ENCODE data around the gene HSPB6. TPM values are rescaled to one million over a fixed set of nuclear protein-coding genes. Genes with fewer than 3 reads are reported as not detected.

The HSPB6 gene
- total and polyA plus RNA-seq, 2 experiments from 2014 or later: 14.1 to 220 TPM

- 69 to 71% methylated on average over 12 of the region's 12 CpGs for WGBS, 2 experiments (ENCODE audit: low coverage in 1 of 2, low lambda C conversion rate in 2 of 2, missing lambda C conversion rate in 2 of 2)
- Histone ChIP-seq H3K9me2 (ENCODE audit: insufficient read depth) (no peaks in the 10 kb centered on the region), H3F3A (ENCODE audit: insufficient read depth) (no peaks in the 10 kb centered on the region; the same call in 1 of the 2 replicates), H3K4me1 (ENCODE audit: insufficient read depth) (no peaks in the 10 kb centered on the region), H4K20me1 (ENCODE audit: insufficient read depth) (no peaks in the 10 kb centered on the region), H3K4me2 (ENCODE audit: unreplicated experiment) (no peak overlapping the region), H3K27ac (no peak overlapping the region), H2AFZ (no peak overlapping the region), H3K9me3 (ENCODE audit: low read depth) (no peaks in the 10 kb centered on the region), H3K36me3 (ENCODE audit: low read depth) (no peaks in the 10 kb centered on the region), H3K79me2 (ENCODE audit: insufficient read depth) (peaks cover 18% of the 10 kb centered on the region), H3K9ac (no peak overlapping the region), H3K27me3 (replicated peaks; ENCODE audit: insufficient read depth) (no peaks in the 10 kb centered on the region), H3K4me3 (no peak overlapping the region)
- DNase-seq: no peak
- in situ Hi-C loops (cut with MboI): no loop called here
- TF ChIP-seq EZH2 (IDR thresholded peaks at IDR 0.05; ENCODE audit: insufficient read depth, poor library complexity, severe bottlenecking) (no peak), EZH2phosphoT487 (IDR thresholded peaks at IDR 0.05; ENCODE audit: insufficient read depth, low read depth) (no peak)
Observed at GRCh38 chr19:35713904-35714495, 42.8 kb downstream of the HSPB6 start.

GRCh38 chr19:35713506-35713850 lies 43.4 kb downstream of the HSPB6 start:
- in situ Hi-C loops (cut with MboI): no loop called here
- H3K79me2 ChIP-seq (ENCODE audit: insufficient read depth): peaks cover 12% of the 10 kb centered on the region

GRCh38 chr19:35712567-35713505 lies 44.0 kb downstream of the HSPB6 start:
- 0 out of 2 replicates have a peak, but pooled peaks cover 9% of the 10 kb centered on the region for H3K79me2 ChIP-seq (ENCODE audit: insufficient read depth)
- in situ Hi-C loops (cut with MboI): no loop called here
- 66 to 69% methylated on average over 11 of the region's 11 CpGs for whole genome bisulfite sequencing, 2 experiments (ENCODE audit: low coverage in 1 of 2, low lambda C conversion rate in 2 of 2, missing lambda C conversion rate in 2 of 2)

More at GRCh38 chr19:35713506-35713850, 43.4 kb downstream of the HSPB6 start:
- H3K4me3 ChIP-seq: no peak overlapping the region
- H3F3A ChIP-seq (ENCODE audit: insufficient read depth): no peaks in the 10 kb centered on the region; the same call in 1 of the 2 replicates
- H3K9me2 ChIP-seq (ENCODE audit: insufficient read depth): no peaks in the 10 kb centered on the region
- WGBS, 2 experiments (ENCODE audit: low coverage in 1 of 2, low lambda C conversion rate in 2 of 2, missing lambda C conversion rate in 2 of 2): 39 to 41% methylated on average over 2 of the region's 2 CpGs
- DNase-seq: no peak
- no peak overlapping the region for H3K27ac ChIP-seq
- no peaks in the 10 kb centered on the region for H3K4me1 ChIP-seq (ENCODE audit: insufficient read depth)
- H4K20me1 ChIP-seq (ENCODE audit: insufficient read depth): no peaks in the 10 kb centered on the region
- no peak overlapping the region for H2AFZ ChIP-seq
- H3K36me3 ChIP-seq (ENCODE audit: low read depth): no peaks in the 10 kb centered on the region
- no peak for TF ChIP-seq EZH2phosphoT487 (IDR thresholded peaks at IDR 0.05; ENCODE audit: insufficient read depth, low read depth)
- TF ChIP-seq EZH2 (IDR thresholded peaks at IDR 0.05; ENCODE audit: insufficient read depth, poor library complexity, severe bottlenecking): no peak
- H3K4me2 ChIP-seq (ENCODE audit: unreplicated experiment): no peak overlapping the region
- no peaks in the 10 kb centered on the region for H3K9me3 ChIP-seq (ENCODE audit: low read depth)
- no peak overlapping the region for H3K9ac ChIP-seq
- H3K27me3 ChIP-seq (replicated peaks; ENCODE audit: insufficient read depth): no peaks in the 10 kb centered on the region; the same call in 1 of the 2 replicates

DNA sequence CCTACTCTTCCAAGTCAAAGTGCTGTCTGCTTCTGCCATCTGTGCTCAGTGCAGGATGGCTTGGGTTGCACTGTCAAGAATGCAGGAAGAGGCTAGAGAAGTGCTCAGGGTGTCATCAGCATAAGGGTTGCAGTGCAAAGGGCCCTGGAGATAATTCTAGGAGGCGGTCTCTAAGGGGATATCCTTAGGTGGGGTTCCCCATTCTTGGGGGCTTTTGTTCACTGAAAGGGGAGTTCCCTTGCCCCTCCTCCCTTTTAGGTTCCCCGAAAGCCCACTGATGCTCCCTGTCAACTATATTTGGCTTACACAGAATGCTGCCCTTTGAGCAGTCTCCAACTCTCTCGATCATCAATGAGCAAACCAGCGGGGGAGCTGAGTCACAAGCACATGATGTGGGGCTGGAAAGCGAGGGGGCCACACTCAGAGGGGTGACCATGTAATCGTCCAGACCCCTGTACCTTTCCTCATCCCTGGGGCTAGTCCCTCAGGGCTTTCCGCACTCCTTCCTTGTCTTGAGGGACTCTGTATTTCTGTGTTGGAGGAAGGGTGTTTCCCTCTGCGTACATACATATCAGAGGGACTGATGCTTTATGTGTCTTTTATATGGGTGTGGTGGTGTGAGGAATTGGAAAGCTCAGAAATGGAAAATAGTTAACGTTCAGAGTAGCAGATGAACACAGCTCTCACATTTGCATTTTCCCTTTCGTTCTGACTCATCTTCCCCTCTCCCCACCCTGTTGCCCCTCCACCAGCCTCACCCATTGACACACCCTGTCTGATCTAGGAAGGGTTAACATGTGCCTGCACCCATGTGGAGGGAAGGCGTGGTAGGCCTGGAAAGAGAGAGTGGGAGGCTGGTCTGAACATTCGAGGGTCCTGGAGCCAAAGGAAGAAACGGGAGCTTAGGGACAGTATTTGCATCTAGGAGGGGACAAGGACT lies 45.8 kb downstream of the HSPB6 start:
- Histone ChIP-seq H3K9ac (no peak overlapping the region), H4K20me1 (ENCODE audit: insufficient read depth) (no peaks in the 10 kb centered on the region), H3K4me1 (ENCODE audit: insufficient read depth) (no peaks in the 10 kb centered on the region), H3K36me3 (ENCODE audit: low read depth) (no peaks in the 10 kb centered on the region), H3F3A (ENCODE audit: insufficient read depth) (no peaks in the 10 kb centered on the region), H2AFZ (no peak overlapping the region), H3K79me2 (ENCODE audit: insufficient read depth) (0 out of 2 replicates have a peak, but pooled peaks cover 9% of the 10 kb centered on the region), H3K27ac (no peak overlapping the region), H3K9me3 (ENCODE audit: low read depth) (no peaks in the 10 kb centered on the region), H3K27me3 (replicated peaks; ENCODE audit: insufficient read depth) (no peaks in the 10 kb centered on the region; the same call in 1 of the 2 replicates), H3K4me2 (ENCODE audit: unreplicated experiment) (no peak overlapping the region), H3K4me3 (no peak overlapping the region), H3K9me2 (ENCODE audit: insufficient read depth) (no peaks in the 10 kb centered on the region)
- TF ChIP-seq EZH2 (IDR thresholded peaks at IDR 0.05; ENCODE audit: insufficient read depth, poor library complexity, severe bottlenecking) (no peak), EZH2phosphoT487 (IDR thresholded peaks at IDR 0.05; ENCODE audit: insufficient read depth, low read depth) (no peak)
- peak; percentile 16 for DNase-seq
- in situ Hi-C loops (cut with MboI): no loop called here
- WGBS, 2 experiments (ENCODE audit: low coverage in 1 of 2, low lambda C conversion rate in 2 of 2, missing lambda C conversion rate in 2 of 2): 42% methylated on average over 13 of the region's 13 CpGs

More at GRCh38 chr19:35712567-35713505, 44.0 kb downstream of the HSPB6 start:
- H3K9ac ChIP-seq: no peak overlapping the region
- TF ChIP-seq EZH2 (IDR thresholded peaks at IDR 0.05; ENCODE audit: insufficient read depth, poor library complexity, severe bottlenecking) (no peak), EZH2phosphoT487 (IDR thresholded peaks at IDR 0.05; ENCODE audit: insufficient read depth, low read depth) (no peak)
- H3K36me3 ChIP-seq (ENCODE audit: low read depth): no peaks in the 10 kb centered on the region
- H3K4me1 ChIP-seq (ENCODE audit: insufficient read depth): no peaks in the 10 kb centered on the region
- no peaks in the 10 kb centered on the region for H4K20me1 ChIP-seq (ENCODE audit: insufficient read depth)
- no peak overlapping the region for H2AFZ ChIP-seq
- no peaks in the 10 kb centered on the region; the same call in 1 of the 2 replicates for H3F3A ChIP-seq (ENCODE audit: insufficient read depth)
- no peaks in the 10 kb centered on the region for H3K9me3 ChIP-seq (ENCODE audit: low read depth)
- no peak overlapping the region for H3K27ac ChIP-seq
- no peak overlapping the region for H3K4me3 ChIP-seq
- no peak overlapping the region for H3K4me2 ChIP-seq (ENCODE audit: unreplicated experiment)
- H3K27me3 ChIP-seq (replicated peaks; ENCODE audit: insufficient read depth): no peaks in the 10 kb centered on the region; the same call in 1 of the 2 replicates
- no peak for DNase-seq
- no peaks in the 10 kb centered on the region for H3K9me2 ChIP-seq (ENCODE audit: insufficient read depth)

Data from GM23248 (cell line).